Osteocyte (in vitro differentiated cells): ENCODE data around the gene FHOD3. TPM values are rescaled to one million over a fixed set of nuclear protein-coding genes. Genes with fewer than 3 reads are reported as not detected.

Source experiments
- DNase-seq: peaks from one replicate; pipeline ENCODE4 v3.0.0; 2021; ENCODE audit warnings: mixed read lengths; ENCODE audit not compliant: unreplicated experiment; ENCODE audit errors: extremely low spot score
- H3K27ac Mint-ChIP-seq: one replicate; pipeline ENCODE4 v1.8.0; 2021; ENCODE audit warnings: mild to moderate bottlenecking, mixed read lengths; ENCODE audit not compliant: unreplicated experiment
- H3K27me3 Mint-ChIP-seq: one replicate; pipeline ENCODE4 v1.8.0; 2021; ENCODE audit warnings: mixed read lengths; ENCODE audit not compliant: unreplicated experiment
- H3K36me3 Mint-ChIP-seq: one replicate; pipeline ENCODE4 v1.8.0; 2021; ENCODE audit warnings: mixed read lengths; ENCODE audit not compliant: unreplicated experiment
- H3K4me1 Mint-ChIP-seq: one replicate; pipeline ENCODE4 v1.8.0; 2021; ENCODE audit warnings: mixed read lengths; ENCODE audit not compliant: unreplicated experiment
- H3K4me3 Mint-ChIP-seq: one replicate; pipeline ENCODE4 v1.8.0; 2021; ENCODE audit warnings: mild to moderate bottlenecking, moderate library complexity, mixed read lengths; ENCODE audit not compliant: unreplicated experiment
- H3K9me3 Mint-ChIP-seq: one replicate; pipeline ENCODE4 v1.8.0; 2021; ENCODE audit warnings: mixed read lengths; ENCODE audit not compliant: unreplicated experiment
- total RNA-seq: library from RNA; stranded (reverse); gene quantifications from 2 replicates; pipeline ENCODE4 v1.2.1, GENCODE V29; 2021
- TF ChIP-seq, protein P1 (sequence below): fragments of 200-600 bp; sonication (generic); IDR thresholded peaks from 2 replicates; pipeline ENCODE4 v1.5.0; 2021; ENCODE audit warnings: antibody characterized with exemption, mild to moderate bottlenecking, moderate library complexity

Gene FHOD3
- total RNA-seq, 1 donor from 2014 or later: 1.2 TPM

DNA sequence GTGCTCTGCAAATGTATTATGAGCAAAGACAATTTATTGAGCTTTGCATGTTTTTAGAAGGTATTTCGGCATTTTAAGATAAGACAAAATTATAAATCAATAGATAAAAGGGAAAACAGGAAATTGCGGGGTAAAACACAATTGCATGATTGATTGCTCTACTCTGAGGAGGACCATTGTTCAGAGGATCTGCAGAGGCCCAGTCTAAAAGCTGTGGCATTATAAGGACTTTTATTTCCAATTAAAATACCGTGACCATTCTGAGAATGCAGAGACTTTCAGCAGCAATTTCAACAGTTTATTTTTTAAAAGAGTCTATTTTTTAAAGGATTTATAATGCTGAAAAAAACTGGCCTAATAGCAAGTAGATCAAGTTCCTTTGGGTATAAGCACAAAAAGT, 469.3 kb downstream of the FHOD3 start:
- TF ChIP-seq, protein P1, sequence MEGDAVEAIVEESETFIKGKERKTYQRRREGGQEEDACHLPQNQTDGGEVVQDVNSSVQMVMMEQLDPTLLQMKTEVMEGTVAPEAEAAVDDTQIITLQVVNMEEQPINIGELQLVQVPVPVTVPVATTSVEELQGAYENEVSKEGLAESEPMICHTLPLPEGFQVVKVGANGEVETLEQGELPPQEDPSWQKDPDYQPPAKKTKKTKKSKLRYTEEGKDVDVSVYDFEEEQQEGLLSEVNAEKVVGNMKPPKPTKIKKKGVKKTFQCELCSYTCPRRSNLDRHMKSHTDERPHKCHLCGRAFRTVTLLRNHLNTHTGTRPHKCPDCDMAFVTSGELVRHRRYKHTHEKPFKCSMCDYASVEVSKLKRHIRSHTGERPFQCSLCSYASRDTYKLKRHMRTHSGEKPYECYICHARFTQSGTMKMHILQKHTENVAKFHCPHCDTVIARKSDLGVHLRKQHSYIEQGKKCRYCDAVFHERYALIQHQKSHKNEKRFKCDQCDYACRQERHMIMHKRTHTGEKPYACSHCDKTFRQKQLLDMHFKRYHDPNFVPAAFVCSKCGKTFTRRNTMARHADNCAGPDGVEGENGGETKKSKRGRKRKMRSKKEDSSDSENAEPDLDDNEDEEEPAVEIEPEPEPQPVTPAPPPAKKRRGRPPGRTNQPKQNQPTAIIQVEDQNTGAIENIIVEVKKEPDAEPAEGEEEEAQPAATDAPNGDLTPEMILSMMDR: no peak
- DNase-seq: no peak
- no peak overlapping the region for H3K27ac Mint-ChIP-seq
- no peak overlapping the region for H3K4me3 Mint-ChIP-seq
- no peaks in the 10 kb centered on the region for H3K36me3 Mint-ChIP-seq
- H3K9me3 Mint-ChIP-seq: no peaks in the 10 kb centered on the region
- no peaks in the 10 kb centered on the region for H3K4me1 Mint-ChIP-seq
- H3K27me3 Mint-ChIP-seq: no peaks in the 10 kb centered on the region

- TF ChIP-seq, protein P1: no peak
- Mint-ChIP-seq H3K4me3 (no peak overlapping the region), H3K4me1 (no peaks in the 10 kb centered on the region), H3K9me3 (no peaks in the 10 kb centered on the region), H3K27me3 (no peaks in the 10 kb centered on the region), H3K36me3 (no peaks in the 10 kb centered on the region), H3K27ac (no peak overlapping the region)
- no peak for DNase-seq
Observed at GRCh38 chr18:36769172-36769571, 471.7 kb downstream of the FHOD3 start.

DNA sequence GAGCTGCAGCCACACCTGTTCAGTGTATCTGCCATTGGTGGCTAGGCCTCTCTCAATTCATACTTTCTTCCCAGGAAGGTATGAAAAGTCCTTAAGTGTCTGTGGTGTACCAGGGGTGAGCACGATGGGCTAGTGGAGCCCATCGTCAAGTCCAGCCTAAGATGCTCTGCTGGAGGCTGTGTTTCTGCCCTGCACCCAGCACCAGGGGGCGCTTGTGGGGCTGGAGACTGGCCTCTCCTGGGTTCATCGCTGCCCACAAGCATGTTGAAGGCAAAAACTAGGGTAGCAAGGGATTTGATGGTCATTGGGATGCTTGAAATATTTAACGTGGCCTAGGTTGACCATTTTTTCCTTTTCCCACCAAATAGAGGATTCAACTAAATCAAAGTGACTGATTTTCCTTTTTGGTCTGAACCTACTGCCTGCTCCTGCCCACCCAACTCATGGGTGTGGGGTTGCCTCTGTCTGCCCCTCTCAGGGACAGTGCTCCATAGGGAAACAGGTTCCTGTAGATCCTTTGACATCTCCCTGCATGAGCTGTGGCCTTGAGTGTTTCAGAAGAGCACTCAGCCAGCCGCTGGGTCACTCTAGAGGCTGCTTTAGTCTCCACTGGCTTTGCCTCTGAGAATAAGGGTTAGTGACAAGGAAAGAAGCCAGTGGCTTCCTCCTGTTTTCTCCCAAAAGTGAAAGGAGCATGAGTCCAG, 472.2 kb downstream of the FHOD3 start:
- no peak for DNase-seq
- Mint-ChIP-seq H3K27me3 (no peaks in the 10 kb centered on the region), H3K4me1 (no peaks in the 10 kb centered on the region), H3K36me3 (no peaks in the 10 kb centered on the region), H3K9me3 (no peaks in the 10 kb centered on the region), H3K4me3 (no peak overlapping the region), H3K27ac (no peak overlapping the region)
- TF ChIP-seq, protein P1: peak; percentile 11

- no peaks in the 10 kb centered on the region for H3K27me3 Mint-ChIP-seq
- H3K27ac Mint-ChIP-seq: no peak overlapping the region
- no peaks in the 10 kb centered on the region for H3K36me3 Mint-ChIP-seq
- no peak overlapping the region for H3K4me3 Mint-ChIP-seq
- H3K4me1 Mint-ChIP-seq: no peaks in the 10 kb centered on the region
- H3K9me3 Mint-ChIP-seq: no peaks in the 10 kb centered on the region
- no peak for DNase-seq
- TF ChIP-seq, protein P1: no peak
Observed at GRCh38 chr18:36770315-36770946, 472.9 kb downstream of the FHOD3 start.

DNA sequence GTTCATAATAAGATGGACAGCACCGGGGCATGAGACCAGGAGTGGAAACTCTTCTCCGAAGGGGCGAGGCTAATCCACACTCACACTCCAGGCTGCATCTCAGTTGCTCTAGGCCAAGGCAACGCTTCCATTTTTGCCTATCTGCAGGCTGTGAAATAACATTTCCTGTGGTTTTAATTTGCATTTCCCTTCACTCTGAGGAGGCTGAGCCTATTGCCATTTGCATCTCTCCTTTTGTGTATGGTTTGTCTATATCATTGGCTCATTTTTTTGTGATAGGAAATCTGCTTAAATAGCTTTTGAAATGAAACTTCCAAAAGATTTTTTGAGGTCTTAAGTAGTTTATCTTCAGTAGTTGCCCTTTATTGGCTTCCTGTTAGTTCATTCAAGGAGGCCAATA, 473.7 kb downstream of the FHOD3 start:
- TF ChIP-seq, protein P1: no peak
- Mint-ChIP-seq H3K27ac (no peak overlapping the region), H3K4me3 (no peak overlapping the region), H3K9me3 (no peaks in the 10 kb centered on the region), H3K36me3 (no peaks in the 10 kb centered on the region), H3K4me1 (no peaks in the 10 kb centered on the region), H3K27me3 (no peaks in the 10 kb centered on the region)
- no peak for DNase-seq
